Globus pallidus (tissue), 1 donor: ENCODE results near the gene MOGAT3.
"Not testable (repeated sequence)": the region's sequence is repeated elsewhere in the genome, so short reads cannot be mapped to it uniquely, and the experiment has no call there.

ENCODE experiments used
- DNase-seq: peaks from one replicate; pipeline ENCODE4 v3.0.0-alpha.2; 2015; ENCODE audit warnings: low spot score

The MOGAT3 gene

GRCh38 chr7:101203740-101204738 lies 3.2 kb upstream of the MOGAT3 start:
- DNase-seq = not testable (repeated sequence)

DNA sequence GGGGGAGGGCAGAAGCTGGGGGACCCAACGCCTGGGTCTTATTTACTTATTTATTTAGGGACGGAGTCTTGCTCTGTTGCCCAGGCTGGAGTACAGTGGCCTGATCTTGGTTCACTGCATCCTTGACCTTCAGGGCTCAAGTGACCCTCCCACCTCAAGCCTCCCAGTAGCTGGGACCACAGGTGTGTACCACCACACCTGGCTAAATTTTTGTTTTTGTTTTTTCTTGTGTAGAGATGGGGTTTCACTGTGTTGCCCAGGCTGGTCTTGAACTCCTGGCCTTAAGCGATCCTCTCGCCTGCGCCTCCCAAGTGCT lies 1.7 kb upstream of the MOGAT3 start:
- DNase-seq = no peak

GRCh38 chr7:101201695-101202602 lies 1.1 kb upstream of the MOGAT3 start:
- no peak for DNase-seq

DNA sequence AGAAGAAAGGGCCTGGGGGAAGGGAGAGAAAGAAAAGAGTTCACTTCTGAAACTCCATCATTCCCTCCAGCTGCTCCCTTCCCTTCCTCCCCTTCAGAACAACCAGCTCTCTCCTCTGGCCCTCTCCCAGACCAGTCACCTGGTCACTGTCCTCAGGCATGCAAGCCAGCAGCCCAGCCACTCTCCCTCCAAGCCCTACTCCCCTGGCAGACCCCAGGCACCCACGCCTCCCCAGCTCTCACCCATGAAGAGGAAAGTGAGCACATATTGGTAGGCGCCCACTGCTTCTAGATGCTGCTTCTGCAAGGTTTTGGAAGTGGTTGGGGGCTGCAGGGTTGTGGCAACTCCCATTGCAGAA lies 353 bp downstream of the MOGAT3 start:
- DNase-seq = no peak

DNA sequence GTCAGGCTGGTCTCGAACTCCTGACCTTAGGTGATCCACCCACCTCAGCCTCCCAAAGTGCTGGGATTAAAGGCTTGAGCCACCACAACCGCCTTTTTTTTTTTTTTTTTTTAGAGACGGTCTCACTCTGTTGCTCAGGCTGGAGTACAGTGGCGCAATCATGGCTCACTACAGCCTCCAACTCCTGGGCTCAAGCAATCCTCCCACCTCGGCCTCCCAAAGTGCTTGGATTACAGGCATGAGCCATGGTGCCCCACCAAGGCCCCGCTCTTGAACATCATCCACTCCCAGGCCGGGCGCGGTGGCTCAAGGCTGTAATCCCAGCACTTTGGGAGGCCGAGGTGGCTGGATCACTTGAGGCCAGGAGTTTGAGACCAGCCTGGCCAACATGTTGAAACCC lies 1.3 kb downstream of the MOGAT3 start:
- not testable (repeated sequence) for DNase-seq

- no peak for DNase-seq
These were observed 2.4 kb downstream of the MOGAT3 start for GRCh38 chr7:101198476-101198875.

DNA sequence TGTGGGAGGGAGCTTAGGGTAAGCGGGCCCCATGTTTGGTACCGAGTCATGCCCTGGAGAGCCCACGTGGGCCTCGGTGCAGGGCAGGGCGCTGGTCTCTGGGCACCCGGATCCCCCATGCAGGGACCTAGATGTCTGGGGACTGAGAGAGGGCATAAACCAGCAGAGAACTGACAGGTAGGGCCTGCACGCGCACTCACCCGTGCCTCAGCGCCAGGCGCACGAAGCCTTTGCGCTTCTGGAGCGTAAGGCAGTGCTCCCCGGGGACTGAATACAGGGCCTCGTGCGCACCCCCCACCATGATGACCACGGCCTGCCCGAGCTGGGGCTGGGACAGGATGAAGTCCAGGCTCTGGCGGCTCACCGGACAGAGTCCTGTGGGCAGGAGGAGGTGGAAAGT lies 2.8 kb downstream of the MOGAT3 start:
- DNase-seq = no peak

DNA sequence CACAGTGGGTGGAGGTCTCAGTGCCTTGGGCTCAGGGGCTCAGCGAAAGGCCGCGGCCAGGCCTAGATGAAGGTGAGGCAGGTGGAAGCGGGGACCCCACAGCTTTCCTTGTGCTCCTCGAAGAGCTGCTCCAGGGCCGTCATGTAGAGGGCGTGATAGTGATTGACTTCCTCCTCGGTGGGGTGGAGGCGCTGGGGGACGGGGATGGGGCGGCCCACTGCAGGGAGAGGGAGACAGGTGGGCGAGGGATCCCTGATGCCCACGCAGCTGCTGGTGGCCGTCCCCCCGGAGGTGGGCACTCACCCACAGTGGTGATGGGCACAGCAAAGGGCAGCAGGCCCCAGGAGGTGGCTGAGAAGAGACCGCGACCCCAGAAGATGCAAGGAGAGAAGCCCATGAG lies 5.0 kb downstream of the MOGAT3 start:
- DNase-seq = no peak

DNA sequence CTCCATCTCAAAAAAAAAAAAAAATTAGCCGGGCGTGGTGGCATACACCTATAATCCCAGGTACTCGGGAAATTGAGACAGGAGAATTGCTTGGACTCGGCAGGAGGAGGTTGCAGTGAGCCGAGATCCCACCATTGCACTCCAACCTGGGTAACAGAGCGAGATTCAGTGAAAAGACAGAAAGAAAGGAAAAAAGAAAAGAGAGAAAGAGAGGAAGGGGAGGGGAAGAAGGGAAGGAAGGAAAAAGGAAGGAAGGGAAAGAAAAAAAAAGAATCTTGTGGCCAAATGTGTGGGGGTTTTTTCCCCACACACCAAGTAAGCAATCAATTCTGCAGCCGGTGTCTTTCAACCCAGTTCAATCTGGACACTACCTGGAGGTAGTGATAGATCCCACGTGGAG lies 11.7 kb downstream of the MOGAT3 start:
- no peak for DNase-seq

DNA sequence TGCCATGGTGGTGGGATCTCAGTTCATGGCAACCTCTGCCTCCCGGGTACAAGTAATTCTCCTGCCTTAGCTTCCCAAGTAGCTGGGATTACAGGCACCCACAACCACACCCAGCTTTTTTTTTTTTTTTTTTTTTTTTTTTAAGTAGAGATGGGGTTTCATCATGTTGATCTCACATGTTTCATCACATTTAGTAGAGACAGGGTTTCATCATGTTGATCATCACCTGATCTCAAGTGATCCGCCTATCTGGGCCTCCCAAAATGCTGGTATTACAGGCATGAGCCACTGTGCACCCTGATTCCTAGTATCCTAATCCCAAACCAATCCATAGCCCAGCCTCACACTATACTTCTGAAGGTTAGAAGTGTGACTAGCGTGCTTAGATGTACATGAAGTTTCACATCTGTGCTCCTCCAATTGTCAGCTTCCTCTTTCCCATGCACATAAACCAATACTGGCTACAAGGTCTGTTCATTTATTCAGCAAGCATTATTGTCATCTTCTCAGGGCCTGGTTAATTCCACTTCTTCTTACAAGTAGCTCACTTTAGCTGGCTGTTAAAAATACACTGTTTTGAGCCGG lies 13.9 kb downstream of the MOGAT3 start:
- no peak for DNase-seq

DNA sequence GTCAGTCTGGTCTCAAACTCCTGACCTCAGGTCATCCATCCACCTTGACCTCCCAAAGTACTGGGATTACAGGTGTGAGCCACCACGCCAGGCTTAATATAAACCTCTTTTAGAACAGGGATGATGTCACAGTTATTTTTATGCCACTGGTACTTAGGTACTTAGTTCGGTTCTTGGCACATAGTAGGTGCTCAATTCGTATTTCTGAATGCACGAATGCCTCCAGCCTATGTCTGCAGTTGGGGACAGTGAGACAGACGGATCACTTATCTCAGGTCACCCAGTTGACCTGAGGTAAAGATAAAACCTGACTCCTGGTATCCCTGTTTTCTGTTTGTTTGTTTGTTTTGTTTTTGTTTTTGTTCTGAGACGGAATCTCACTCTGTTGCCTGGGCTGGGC lies 14.6 kb downstream of the MOGAT3 start:
- DNase-seq = no peak

DNA sequence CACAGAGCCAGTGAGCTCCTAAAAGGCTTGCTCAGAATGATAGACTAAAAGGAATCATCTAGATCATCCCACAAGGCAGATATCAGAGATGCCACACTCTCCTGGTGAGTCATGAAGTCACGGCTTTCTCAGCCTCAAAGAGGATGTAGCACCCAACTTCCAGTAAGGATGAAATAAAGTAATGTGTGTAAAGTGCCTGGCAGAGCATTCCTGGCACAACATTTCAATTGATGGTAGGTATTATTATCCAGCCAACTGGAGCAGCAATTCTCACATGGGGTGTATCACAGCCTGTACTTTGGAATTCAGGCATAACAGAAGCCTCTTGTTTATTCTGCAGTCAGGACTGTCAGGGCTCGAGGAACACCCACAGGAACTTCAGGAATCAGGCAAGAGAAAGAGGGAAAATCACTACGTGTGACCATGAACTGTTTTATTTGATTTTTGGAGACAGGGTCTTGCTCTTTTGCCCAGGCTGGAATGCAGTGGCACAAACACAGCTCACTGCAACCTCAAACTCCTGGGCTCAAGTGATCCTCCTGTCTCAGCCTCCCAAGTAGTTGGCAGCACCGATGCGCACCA lies 15.5 kb downstream of the MOGAT3 start:
- DNase-seq = no peak

- no peak for DNase-seq
These were observed 20.6 kb downstream of the MOGAT3 start, which contains the start of gene NAT16 for GRCh38 chr7:101180130-101180755. Gene NAT16, minus strand, starts transcription at chr7:101180293. Its CDS starts 5,486 bp downstream, at chr7:101174807.

DNA sequence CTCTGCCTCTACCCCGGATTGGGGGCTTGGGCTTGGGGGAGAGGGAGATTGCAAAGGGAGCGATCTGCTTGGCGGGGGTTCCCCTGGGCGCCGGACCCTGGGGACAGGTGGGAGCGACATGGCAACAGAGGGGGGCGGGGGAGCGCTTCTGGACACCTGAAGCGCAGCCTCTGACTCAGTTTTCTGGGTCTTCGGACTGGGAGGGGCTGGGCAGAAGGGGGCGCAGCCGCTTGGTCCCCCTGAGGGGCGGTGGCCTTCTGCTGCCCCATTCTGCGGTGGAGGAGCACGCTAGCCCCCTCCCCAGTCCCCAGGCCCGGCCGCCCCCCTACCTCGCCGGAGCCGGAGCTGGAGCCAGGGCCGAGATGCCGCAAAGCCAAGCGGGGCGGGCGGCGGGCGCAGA lies 21.1 kb downstream of the MOGAT3 start:
- DNase-seq = no peak

DNA sequence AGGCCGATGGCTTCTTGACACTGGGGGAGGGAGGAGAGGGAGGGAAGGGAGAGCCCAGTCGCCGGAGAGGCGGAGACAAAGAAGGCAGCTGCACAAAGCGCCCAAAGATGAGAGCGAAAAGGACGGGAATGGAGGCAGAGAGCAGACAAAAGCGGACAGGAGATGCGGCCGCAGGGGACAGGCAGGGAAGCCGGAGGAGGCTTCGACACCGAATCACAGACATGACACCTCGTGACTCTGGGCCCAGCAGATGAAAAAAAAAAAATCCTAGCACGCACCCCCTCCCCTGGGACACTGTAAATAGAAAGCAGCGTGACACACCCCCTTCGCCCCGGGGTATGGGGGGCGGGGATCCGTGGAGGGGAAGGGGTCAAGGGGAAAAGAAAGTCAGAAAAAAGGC lies 21.7 kb downstream of the MOGAT3 start:
- no peak for DNase-seq

GRCh38 chr7:101177644-101178043 lies 23.2 kb downstream of the MOGAT3 start:
- no peak for DNase-seq

- DNase-seq = no peak
These were observed 25.2 kb downstream of the MOGAT3 start for GRCh38 chr7:101175664-101176063.

DNA sequence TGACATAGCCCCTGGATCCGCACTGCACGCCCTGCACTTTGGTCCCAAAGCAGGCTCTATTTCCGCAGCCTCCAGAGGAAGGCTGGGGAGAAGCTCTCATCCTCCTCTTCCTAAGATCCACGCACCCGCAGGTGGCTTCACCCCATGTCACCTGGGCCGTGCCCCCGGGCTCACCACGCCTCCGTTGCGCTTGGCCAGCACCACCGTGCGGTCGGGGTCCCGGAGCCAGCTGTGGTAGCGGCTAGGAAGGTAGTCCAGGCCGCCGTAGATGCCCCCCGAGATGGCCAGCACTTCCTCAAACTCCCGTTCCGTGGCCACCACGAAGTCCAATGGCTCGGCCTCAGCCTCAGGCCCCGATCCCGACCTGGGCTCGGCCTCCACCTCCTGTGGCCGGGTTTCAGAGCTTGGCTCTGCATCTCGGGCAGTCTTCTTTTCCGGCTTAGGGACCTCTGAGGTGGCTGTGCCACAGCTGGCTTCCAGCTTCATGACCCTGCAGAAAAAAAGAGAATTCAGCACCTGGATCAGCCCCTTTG lies 26.4 kb downstream of the MOGAT3 start:
- DNase-seq = no peak

GRCh38 chr7:101173752-101174244 lies 27.0 kb downstream of the MOGAT3 start:
- no peak for DNase-seq

GRCh38 chr7:101172854-101173751 lies 27.7 kb downstream of the MOGAT3 start:
- no peak for DNase-seq
